ENCODE results near the gene UQCC3.

The UQCC3 gene

GRCh38 chr11:62677156-62677555 lies 5.7 kb downstream of the UQCC3 start:
- peaks cover 49% of the 10 kb centered on the region for H3K4me1 ChIP-seq (ENCODE audit: insufficient read depth, low read length)
- no peaks in the 10 kb centered on the region for H3K27me3 ChIP-seq (ENCODE audit: insufficient read depth, low read length, poor library complexity)
- peaks cover 59% of the 10 kb centered on the region for H3K79me2 ChIP-seq (ENCODE audit: insufficient read depth, low read length)
- ATAC-seq (ENCODE audit: insufficient read depth, low read depth): no peak
- H3K9ac ChIP-seq (ENCODE audit: low read depth, low read length): peak overlapping the region; percentile 94; the same call in 1 of the 2 replicates
- H3K4me2 ChIP-seq (ENCODE audit: insufficient read depth, low read length): peak overlapping the region; percentile 98
- peaks cover 6% of the 10 kb centered on the region; the same call in 1 of the 2 replicates for H4K20me1 ChIP-seq (ENCODE audit: insufficient read depth, low read length)
- TF ChIP-seq EZH2 (IDR thresholded peaks at IDR 0.05; ENCODE audit: borderline replicate concordance, low read depth, low read length, severe bottlenecking) (no peak), CTCF (IDR thresholded peaks at IDR 0.05; ENCODE audit: borderline replicate concordance, extremely low read depth, low read length, poor library complexity, severe bottlenecking) (no peak)
- no peak overlapping the region for H3K27ac ChIP-seq (ENCODE audit: low read length)
- H3K9me3 ChIP-seq (ENCODE audit: insufficient read depth, low read length, severe bottlenecking): no peaks in the 10 kb centered on the region
- H2AFZ ChIP-seq (ENCODE audit: low read depth, low read length): no peak overlapping the region
- peaks cover 41% of the 10 kb centered on the region for H3K36me3 ChIP-seq (ENCODE audit: insufficient read depth, low read length)
- DNase-seq: no peak
- H3K4me3 ChIP-seq (ENCODE audit: low read depth in 1 of 2, low read length in 2 of 2): peak overlapping the region in 1 of 2 experiments; percentile 100; a peak in 1 of 4 replicates

- peak overlapping the region; percentile 99 to 100; a peak in 3 of 4 replicates for H3K4me3 ChIP-seq (ENCODE audit: low read depth in 1 of 2, low read length in 2 of 2)
- TF ChIP-seq CTCF (IDR thresholded peaks at IDR 0.05; ENCODE audit: borderline replicate concordance, extremely low read depth, low read length, poor library complexity, severe bottlenecking) (no peak), EZH2 (IDR thresholded peaks at IDR 0.05; ENCODE audit: borderline replicate concordance, low read depth, low read length, severe bottlenecking) (no peak)
- ATAC-seq (ENCODE audit: insufficient read depth, low read depth): no peak
- peaks cover 55% of the 10 kb centered on the region for H3K79me2 ChIP-seq (ENCODE audit: insufficient read depth, low read length)
- no peak overlapping the region for H2AFZ ChIP-seq (ENCODE audit: low read depth, low read length)
- no peak overlapping the region for H3K27ac ChIP-seq (ENCODE audit: low read length)
- H3K36me3 ChIP-seq (ENCODE audit: insufficient read depth, low read length): peaks cover 41% of the 10 kb centered on the region
- peaks cover 43% of the 10 kb centered on the region for H3K4me1 ChIP-seq (ENCODE audit: insufficient read depth, low read length)
- H4K20me1 ChIP-seq (ENCODE audit: insufficient read depth, low read length): peaks cover 6% of the 10 kb centered on the region; the same call in 1 of the 2 replicates
- no peaks in the 10 kb centered on the region for H3K9me3 ChIP-seq (ENCODE audit: insufficient read depth, low read length, severe bottlenecking)
- peak overlapping the region; percentile 98 for H3K4me2 ChIP-seq (ENCODE audit: insufficient read depth, low read length)
- peak overlapping the region; percentile 94 for H3K9ac ChIP-seq (ENCODE audit: low read depth, low read length)
- no peak for DNase-seq
- no peaks in the 10 kb centered on the region for H3K27me3 ChIP-seq (ENCODE audit: insufficient read depth, low read length, poor library complexity)
Measured at GRCh38 chr11:62677714-62678113, 6.2 kb downstream of the UQCC3 start.

- Histone ChIP-seq H2AFZ (ENCODE audit: low read depth, low read length) (peak overlapping the region; percentile 100), H3K27ac (ENCODE audit: low read length) (peak overlapping the region; percentile 98), H3K4me2 (ENCODE audit: insufficient read depth, low read length) (peak overlapping the region; percentile 98), H3K9me3 (ENCODE audit: insufficient read depth, low read length, severe bottlenecking) (no peaks in the 10 kb centered on the region), H3K79me2 (ENCODE audit: insufficient read depth, low read length) (peaks cover 48% of the 10 kb centered on the region), H4K20me1 (ENCODE audit: insufficient read depth, low read length) (peaks cover 6% of the 10 kb centered on the region; the same call in 1 of the 2 replicates), H3K4me3 (ENCODE audit: low read depth in 1 of 2, low read length in 2 of 2) (peak overlapping the region; percentile 99 to 100), H3K4me1 (ENCODE audit: insufficient read depth, low read length) (peaks cover 37% of the 10 kb centered on the region), H3K36me3 (ENCODE audit: insufficient read depth, low read length) (peaks cover 34% of the 10 kb centered on the region), H3K27me3 (ENCODE audit: insufficient read depth, low read length, poor library complexity) (no peaks in the 10 kb centered on the region), H3K9ac (ENCODE audit: low read depth, low read length) (peak overlapping the region; percentile 94)
- TF ChIP-seq EZH2 (IDR thresholded peaks at IDR 0.05; ENCODE audit: borderline replicate concordance, low read depth, low read length, severe bottlenecking): no peak
- no peak for TF ChIP-seq CTCF (IDR thresholded peaks at IDR 0.05; ENCODE audit: borderline replicate concordance, extremely low read depth, low read length, poor library complexity, severe bottlenecking)
- no peak for ATAC-seq (ENCODE audit: insufficient read depth, low read depth)
- no peak for DNase-seq
Measured at GRCh38 chr11:62678433-62678769, 6.9 kb downstream of the UQCC3 start.

Measured in DND-41 (cell line).